ENCODE measurements around the gene SERPINA10.

GRCh38 chr14:94285158-94285557 lies 7.9 kb downstream of the SERPINA10 start:
- TF ChIP-seq CTCF (IDR thresholded peaks at IDR 0.05) (no peak), POLR2A (IDR thresholded peaks at IDR 0.05) (no peak)
